Peyer's patch (tissue), 4 donors: ENCODE data around the gene MLST8.

ENCODE experiments used
- POLR2A ChIP-seq, 2 donors: fragments of 450-650 bp; IDR thresholded peaks; one replicate each; pipeline ENCODE4 v1.5.1; 2017; ENCODE audit warnings: antibody characterized with exemption in 2 of 2, mild to moderate bottlenecking in 2 of 2, moderate library complexity in 2 of 2
- TF ChIP-seq, protein P1 (sequence below), 6 experiments: fragments of 450-650 bp in 4 of 6; fragments of 200-600 bp in 2 of 6; sonication (generic) in 1 of 6; IDR thresholded peaks; one replicate each; pipeline ENCODE4 v1.5.1; 2017 to 2019; ENCODE audit warnings: antibody characterized with exemption in 6 of 6, mild to moderate bottlenecking in 3 of 6, moderate library complexity in 1 of 6

DNA sequence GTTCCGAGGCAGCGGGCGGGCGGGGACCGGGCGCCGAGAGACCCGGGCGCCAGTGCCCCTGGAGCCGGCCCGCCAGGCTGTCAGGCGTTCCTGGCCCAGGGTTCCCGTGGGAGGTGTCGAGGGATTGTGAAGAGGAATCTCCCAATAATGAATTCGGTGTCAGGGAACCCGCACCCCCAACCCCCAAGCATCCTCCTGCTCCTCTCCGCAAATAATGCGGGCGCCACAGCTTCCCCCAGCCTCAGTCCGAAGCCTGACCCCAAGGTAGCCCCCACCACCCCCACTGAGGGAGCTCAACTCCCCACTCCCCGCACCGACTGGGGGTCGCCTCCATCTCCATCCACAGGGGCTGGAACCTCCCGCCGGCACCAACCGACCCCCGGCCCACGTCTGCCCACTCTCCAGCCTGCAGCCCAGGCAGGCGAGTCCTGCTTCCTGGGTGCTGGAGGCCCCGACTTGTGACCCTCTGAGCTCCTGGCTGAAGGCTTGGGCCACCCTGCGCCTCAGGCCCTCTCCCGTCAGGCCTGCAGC is 8.2 kb upstream of the MLST8 start:
- TF ChIP-seq, protein P1, sequence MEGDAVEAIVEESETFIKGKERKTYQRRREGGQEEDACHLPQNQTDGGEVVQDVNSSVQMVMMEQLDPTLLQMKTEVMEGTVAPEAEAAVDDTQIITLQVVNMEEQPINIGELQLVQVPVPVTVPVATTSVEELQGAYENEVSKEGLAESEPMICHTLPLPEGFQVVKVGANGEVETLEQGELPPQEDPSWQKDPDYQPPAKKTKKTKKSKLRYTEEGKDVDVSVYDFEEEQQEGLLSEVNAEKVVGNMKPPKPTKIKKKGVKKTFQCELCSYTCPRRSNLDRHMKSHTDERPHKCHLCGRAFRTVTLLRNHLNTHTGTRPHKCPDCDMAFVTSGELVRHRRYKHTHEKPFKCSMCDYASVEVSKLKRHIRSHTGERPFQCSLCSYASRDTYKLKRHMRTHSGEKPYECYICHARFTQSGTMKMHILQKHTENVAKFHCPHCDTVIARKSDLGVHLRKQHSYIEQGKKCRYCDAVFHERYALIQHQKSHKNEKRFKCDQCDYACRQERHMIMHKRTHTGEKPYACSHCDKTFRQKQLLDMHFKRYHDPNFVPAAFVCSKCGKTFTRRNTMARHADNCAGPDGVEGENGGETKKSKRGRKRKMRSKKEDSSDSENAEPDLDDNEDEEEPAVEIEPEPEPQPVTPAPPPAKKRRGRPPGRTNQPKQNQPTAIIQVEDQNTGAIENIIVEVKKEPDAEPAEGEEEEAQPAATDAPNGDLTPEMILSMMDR (IDR thresholded peaks at IDR 0.05) = no peak
- no peak for TF ChIP-seq POLR2A (IDR thresholded peaks at IDR 0.05)
